H1 (cell line): ENCODE measurements around the gene WFDC5. TPM values are rescaled to one million over a fixed set of nuclear protein-coding genes. Genes with fewer than 3 reads are reported as not detected.

Experiments used
- CTCF ChIA-PET: fragments of 300-600 bp; sonication (Branson Sonifier 250); formaldehyde crosslinking; loops from one replicate; lab custom pipeline; 2021; ENCODE audit not compliant: partially characterized antibody; lab: Charles Lee
- POLR2A ChIA-PET: fragments of 300-600 bp; sonication (Branson Sonifier 250); formaldehyde crosslinking; loops from one replicate; lab custom pipeline; 2021; ENCODE audit warnings: inconsistent platforms; ENCODE audit not compliant: partially characterized antibody; lab: Charles Lee
- DNase-seq, 2 experiments: peaks; one replicate each; pipeline versions ENCODE4 v3.0.0 to v3.0.0-alpha.2; 2010 to 2022; ENCODE audit warnings: low spot score in 2 of 2, low read depth in 1 of 2, mixed read lengths in 1 of 2
- FAIRE-seq: peaks from 2 replicates; lab custom pipeline; 2011; peaks lifted over from hg19 to GRCh38; lab: Jason Lieb, UNC
- H2AFZ ChIP-seq: 2 replicates; pipeline ENCODE4 v1.8.1; 2012; ENCODE audit warnings: low read length, inconsistent platforms
- H2AK5ac ChIP-seq: 2 replicates; pipeline ENCODE4 v1.6.1; 2013; ENCODE audit warnings: low read depth, low read length
- H2BK120ac ChIP-seq: replicated peaks from 2 replicates; pipeline ENCODE3; 2013; ENCODE audit warnings: low read depth, low read length, inconsistent platforms
- H2BK12ac ChIP-seq: 2 replicates; pipeline ENCODE4 v1.6.1; 2013; ENCODE audit warnings: low read depth, low read length
- H2BK15ac ChIP-seq: 2 replicates; pipeline ENCODE4 v1.6.1; 2013; ENCODE audit warnings: low read length
- H2BK20ac ChIP-seq: 2 replicates; pipeline ENCODE4 v1.6.1; 2013; ENCODE audit warnings: low read length
- H2BK5ac ChIP-seq: 2 replicates; pipeline ENCODE4 v1.6.1; 2013; ENCODE audit warnings: low read depth, low read length
- H3K14ac ChIP-seq: 2 replicates; pipeline ENCODE4 v1.6.1; 2013; ENCODE audit warnings: inconsistent platforms; ENCODE audit not compliant: insufficient read length
- H3K18ac ChIP-seq: 2 replicates; pipeline ENCODE4 v1.6.1; 2013; ENCODE audit warnings: low read length; ENCODE audit errors: extremely low read depth
- H3K23ac ChIP-seq: 2 replicates; pipeline ENCODE4 v1.6.1; 2013; ENCODE audit warnings: inconsistent platforms; ENCODE audit not compliant: insufficient read length
- H3K23me2 ChIP-seq: 2 replicates; pipeline ENCODE4 v1.6.1; 2013; ENCODE audit warnings: low read depth, low read length
- H3K27ac ChIP-seq: 2 replicates; pipeline ENCODE4 v1.6.1; 2011; ENCODE audit warnings: low read depth, low read length, inconsistent platforms
- H3K27me3 ChIP-seq, 4 experiments: replicated peaks in 1 of 4; 1 replicate in 1 of 4; 2 replicates in 3 of 4; pipeline versions ENCODE4 v1.6.1 to v1.8.1; 2011 to 2013; ENCODE audit warnings: low read length in 3 of 4, mild to moderate bottlenecking in 3 of 4, inconsistent platforms in 2 of 4, mixed read lengths in 2 of 4, moderate library complexity in 1 of 4; ENCODE audit not compliant: control insufficient read depth in 3 of 4, insufficient read depth in 3 of 4; ENCODE audit errors: extremely low read depth in 1 of 4
- H3K36me3 ChIP-seq, 4 experiments: 2 replicates each; pipeline versions ENCODE4 v1.6.1 to v1.8.1; 2011 to 2013; ENCODE audit warnings: mild to moderate bottlenecking in 4 of 4, low read length in 3 of 4, moderate library complexity in 2 of 4, control low read depth in 1 of 4, inconsistent platforms in 1 of 4; ENCODE audit not compliant: insufficient read depth in 4 of 4, control insufficient read depth in 2 of 4
- H3K4ac ChIP-seq: replicated peaks from 2 replicates; pipeline ENCODE3; 2013; ENCODE audit warnings: low read length, low read depth, mixed read lengths, inconsistent platforms; ENCODE audit not compliant: insufficient read length
- H3K4me1 ChIP-seq, 4 experiments: replicated peaks in 1 of 4; 1 replicate in 1 of 4; 2 replicates in 3 of 4; pipeline versions ENCODE4 v1.6.1 to v1.8.1; 2011 to 2013; ENCODE audit warnings: low read length in 3 of 4, inconsistent platforms in 2 of 4, mixed read lengths in 1 of 4; ENCODE audit not compliant: insufficient read depth in 4 of 4, control insufficient read depth in 3 of 4
- H3K4me2 ChIP-seq, 2 experiments: 2 replicates each; pipeline versions ENCODE4 v1.6.1 to v1.8.1; 2011 to 2013; ENCODE audit warnings: low read depth in 2 of 2, low read length in 2 of 2, control low read depth in 1 of 2, inconsistent platforms in 1 of 2, mild to moderate bottlenecking in 1 of 2; ENCODE audit not compliant: insufficient read depth in 1 of 2
- H3K4me3 ChIP-seq, 4 experiments: fragments of 200-600, 300-600 bp in 1 of 4; sonication (generic), shearing (Covaris generic), sonication (Bioruptor Twin) in 1 of 4; 2 replicates each; pipeline versions ENCODE4 v1.5.1 to v1.8.1; 2011 to 2016; ENCODE audit warnings: low read length in 4 of 4, low read depth in 3 of 4, control low read depth in 2 of 4, inconsistent platforms in 2 of 4, mild to moderate bottlenecking in 2 of 4, mixed read lengths in 1 of 4, moderate library complexity in 1 of 4; ENCODE audit not compliant: insufficient read depth in 2 of 4; ENCODE audit errors: extremely low read depth in 1 of 4
- H3K56ac ChIP-seq: replicated peaks from 2 replicates; pipeline ENCODE3; 2013; ENCODE audit warnings: low read depth, mild to moderate bottlenecking, mixed read lengths, low read length, inconsistent platforms; ENCODE audit not compliant: insufficient read length
- H3K79me1 ChIP-seq: 2 replicates; pipeline ENCODE4 v1.6.1; 2013; ENCODE audit warnings: low read depth, low read length, control low read depth
- H3K79me2 ChIP-seq, 2 experiments: 2 replicates each; pipeline versions ENCODE4 v1.6.1 to v1.8.1; 2012 to 2013; ENCODE audit warnings: low read length in 2 of 2, mild to moderate bottlenecking in 2 of 2, inconsistent platforms in 1 of 2; ENCODE audit not compliant: insufficient read depth in 2 of 2, control insufficient read depth in 1 of 2
- H3K9ac ChIP-seq, 4 experiments: replicated peaks in 1 of 4; 1 replicate in 1 of 4; 2 replicates in 3 of 4; pipeline versions ENCODE4 v1.6.1 to v1.8.1; 2011 to 2013; ENCODE audit warnings: low read depth in 3 of 4, low read length in 3 of 4, control low read depth in 2 of 4, mild to moderate bottlenecking in 2 of 4, moderate library complexity in 2 of 4, inconsistent platforms in 1 of 4; ENCODE audit errors: extremely low read depth in 1 of 4
- H3K9me3 ChIP-seq, 2 experiments: 2 replicates each; pipeline versions ENCODE4 v1.6.1 to v1.8.1; 2012 to 2013; ENCODE audit warnings: mild to moderate bottlenecking in 2 of 2, moderate library complexity in 2 of 2, control low read depth in 1 of 2, inconsistent platforms in 1 of 2, low read depth in 1 of 2, low read length in 1 of 2, mixed read lengths in 1 of 2; ENCODE audit not compliant: insufficient read depth in 2 of 2
- H4K20me1 ChIP-seq, 2 experiments: replicated peaks in 1 of 2; 2 replicates each; pipeline versions ENCODE3 to v1.8.1; 2011 to 2013; ENCODE audit warnings: inconsistent platforms in 2 of 2, low read length in 2 of 2, mild to moderate bottlenecking in 1 of 2; ENCODE audit not compliant: insufficient read depth in 2 of 2, control insufficient read depth in 1 of 2
- H4K5ac ChIP-seq: 2 replicates; pipeline ENCODE4 v1.6.1; 2013; ENCODE audit warnings: low read length, low read depth, mixed read lengths, inconsistent platforms; ENCODE audit not compliant: insufficient read length
- H4K8ac ChIP-seq: 2 replicates; pipeline ENCODE4 v1.8.0; 2013; ENCODE audit warnings: mild to moderate bottlenecking, moderate library complexity, low read length, inconsistent platforms; ENCODE audit not compliant: insufficient read depth; ENCODE audit errors: extremely low read depth
- H4K91ac ChIP-seq: replicated peaks from 2 replicates; pipeline ENCODE3; 2013; ENCODE audit warnings: low read length, mixed read lengths, inconsistent platforms; ENCODE audit not compliant: insufficient read length
- BRCA1 ChIP-seq: IDR thresholded peaks from 2 replicates; pipeline ENCODE4 v1.6.1; 2012; ENCODE audit warnings: low read depth, low read length, improper control_type of control experiment
- CTCF ChIP-seq, 3 experiments: IDR thresholded peaks; 1 replicate in 2 of 3; 2 replicates in 1 of 3; pipeline versions ENCODE4 v1.5.1 to v1.6.1; 2011; ENCODE audit warnings: low read length in 3 of 3, mild to moderate bottlenecking in 3 of 3, inconsistent platforms in 2 of 3, low read depth in 1 of 3, moderate library complexity in 1 of 3; ENCODE audit not compliant: insufficient read depth in 1 of 3; ENCODE audit errors: control extremely low read depth in 1 of 3
- EGR1 ChIP-seq: IDR thresholded peaks from 2 replicates; pipeline ENCODE4 v1.6.1; 2011; ENCODE audit warnings: low read depth, low read length, borderline replicate concordance
- JUND ChIP-seq: IDR thresholded peaks from 2 replicates; pipeline ENCODE4 v1.6.1; 2011; ENCODE audit warnings: mild to moderate bottlenecking, improper control_type of control experiment, low read length
- PHF8 ChIP-seq: fragments of 200-600 bp; sonication (generic); conservative IDR thresholded peaks from 2 replicates; pipeline ENCODE4 v1.7.1; 2012; ENCODE audit warnings: low read depth, mild to moderate bottlenecking, inconsistent platforms, low read length, moderate library complexity
- RBBP5 ChIP-seq: IDR thresholded peaks from 2 replicates; pipeline ENCODE4 v1.7.1; 2012; ENCODE audit warnings: low read depth, mild to moderate bottlenecking, inconsistent platforms, low read length, moderate library complexity, borderline replicate concordance
- SIN3A ChIP-seq, 2 experiments: IDR thresholded peaks in 1 of 2; conservative IDR thresholded peaks in 1 of 2; 2 replicates each; pipeline ENCODE4 v1.6.1; 2011 to 2012; ENCODE audit warnings: low read length in 2 of 2, improper control_type of control experiment in 1 of 2, low read depth in 1 of 2, mild to moderate bottlenecking in 1 of 2
- SP2 ChIP-seq: IDR thresholded peaks from 2 replicates; pipeline ENCODE4 v1.6.1; 2012; ENCODE audit warnings: mild to moderate bottlenecking, low read length, inconsistent platforms
- TCF12 ChIP-seq: IDR thresholded peaks from 2 replicates; pipeline ENCODE4 v1.6.1; 2011; ENCODE audit warnings: low read depth, mild to moderate bottlenecking, low read length
- WGBS, 2 experiments: shearing (Covaris generic) in 1 of 2; methylation state at CpG; one replicate each; pipeline versions ENCODE4 v1.1.6 to v1.1.7; 2013 to 2015; ENCODE audit warnings: low lambda C conversion rate in 2 of 2, mixed read lengths in 2 of 2, inconsistent platforms in 1 of 2, low coverage in 1 of 2, missing lambda C conversion rate in 1 of 2; ENCODE audit not compliant: insufficient replicate concordance in 2 of 2, insufficient coverage in 1 of 2, insufficient read length in 1 of 2; ENCODE audit errors: extremely low coverage in 1 of 2, missing lambda C conversion rate in 1 of 2; 5-methylcytosine and 5-hydroxymethylcytosine counted together
- polyA plus RNA-seq, 7 experiments: library from polyadenylated mRNA; depleted of rRNA in 3 of 7; stranded (reverse) in 5 of 7; unstranded in 2 of 7; fragments of >200 nt in 5 of 7; fragments of 200-250 nt in 2 of 7; gene quantifications; 1 replicate in 5 of 7; 2 replicates in 1 of 7; 4 replicates in 1 of 7; pipeline versions ENCODE4 v1.2.1 to v1.2.3, GENCODE V29; 2011 to 2013; ENCODE audit warnings: missing spikeins in 2 of 7, mixed read lengths in 2 of 7
- total RNA-seq: library from RNA; stranded (reverse); fragmentation: NEBNext Ultra II Directional; extraction: Animal tissue kit (Norgen Biotek cat#: 25700); gene quantifications from 2 replicates; pipeline ENCODE4 v1.2.1, GENCODE V29; 2021

Gene WFDC5
- total and polyA plus RNA-seq, 2 of the 8 experiments (the other 6 are each of a cell fraction or from before 2014, with no cell fraction given), result not detected

GRCh38 chr20:45138561-45139300 lies 23.8 kb upstream of the WFDC5 start:
- H4K8ac ChIP-seq, result 0 out of 2 replicates have a peak overlapping the region, but pooled peaks have one; percentile 45
- H2BK5ac ChIP-seq, result no peak overlapping the region
- no peak overlapping the region for H3K4ac ChIP-seq
- H3K9ac ChIP-seq, result no peak overlapping the region
- H3K27me3 ChIP-seq, result no peaks in the 10 kb centered on the region
- DNase-seq, result peak; percentile 56 to 99
- H4K91ac ChIP-seq, result no peak overlapping the region
- no peaks in the 10 kb centered on the region; the same call in 1 of the 2 replicates for H3K23me2 ChIP-seq
- no peak for FAIRE-seq
- H3K23ac ChIP-seq, result no peak overlapping the region
- no peak overlapping the region for H3K18ac ChIP-seq
- peak overlapping the region; percentile 75; the same call in 1 of the 2 replicates for H2BK12ac ChIP-seq
- no peak overlapping the region for H3K27ac ChIP-seq
- no peaks in the 10 kb centered on the region for H3K79me2 ChIP-seq
- POLR2A ChIA-PET, result no interaction called here
- H4K20me1 ChIP-seq, result no peaks in the 10 kb centered on the region
- H2BK20ac ChIP-seq, result no peak overlapping the region
- no peak overlapping the region for H3K14ac ChIP-seq
- WGBS, 2 experiments, result 50% methylated on average over 20 of the region's 20 CpGs; no CpG with 5 or more reads in 1 of the 2 experiments
- H3K9me3 ChIP-seq, result no peaks in the 10 kb centered on the region
- H3K36me3 ChIP-seq, result no peaks in the 10 kb centered on the region
- H2AK5ac ChIP-seq, result no peak overlapping the region
- H2AFZ ChIP-seq, result peak overlapping the region; percentile 98
- H3K4me1 ChIP-seq, result no peaks in the 10 kb centered on the region
- CTCF ChIA-PET, result interaction anchor here (0.7 to 3.7 kb wide), 42 partner anchors 8 to 632 kb away, joined by 3 to 63 read pairs (median 7); partner anchors contain the start of genes SEMG1, SEMG2, WFDC12 and WFDC5
- H3K56ac ChIP-seq, result no peak overlapping the region
- no peak overlapping the region for H3K4me3 ChIP-seq
- no peak overlapping the region for H3K4me2 ChIP-seq
- no peak overlapping the region for H2BK15ac ChIP-seq
- no peak overlapping the region for H4K5ac ChIP-seq
- no peak overlapping the region for H2BK120ac ChIP-seq
- H3K79me1 ChIP-seq, result no peaks in the 10 kb centered on the region
- TF ChIP-seq BRCA1, result no peak
- no peak for TF ChIP-seq EGR1
- TF ChIP-seq SP2, result no peak
- TF ChIP-seq PHF8, result peak; percentile 37; the same call in 1 of the 2 replicates
- no peak for TF ChIP-seq TCF12
- TF ChIP-seq JUND, result peak; percentile 50; the same call in 1 of the 2 replicates
- TF ChIP-seq CTCF (IDR thresholded peaks at IDR 0.05; ENCODE audit: control extremely low read depth in 1 of 3, insufficient read depth in 1 of 3, low read depth in 1 of 3, low read length in 3 of 3), result peak; percentile 95 to 99 (median 97)
- 0 out of 4 replicates have a peak, but pooled peaks of 1 of the 2 experiments have one; percentile 39 for TF ChIP-seq SIN3A (conservative IDR thresholded peaks at IDR 0.05 in 1 of 2, IDR thresholded peaks at IDR 0.05 in 1 of 2; ENCODE audit: low read depth in 1 of 2, low read length in 2 of 2)
- no peak for TF ChIP-seq RBBP5
